Measurements from ENCODE around the gene KNDC1. TPM values are rescaled to one million over a fixed set of nuclear protein-coding genes. Genes with fewer than 3 reads are reported as not detected.

Gene KNDC1
- total and polyA plus RNA-seq, 2 of the 13 experiments (the other 11 are each of a cell fraction or from before 2014, with no cell fraction given): 0.69 TPM; not detected in 1

DNA sequence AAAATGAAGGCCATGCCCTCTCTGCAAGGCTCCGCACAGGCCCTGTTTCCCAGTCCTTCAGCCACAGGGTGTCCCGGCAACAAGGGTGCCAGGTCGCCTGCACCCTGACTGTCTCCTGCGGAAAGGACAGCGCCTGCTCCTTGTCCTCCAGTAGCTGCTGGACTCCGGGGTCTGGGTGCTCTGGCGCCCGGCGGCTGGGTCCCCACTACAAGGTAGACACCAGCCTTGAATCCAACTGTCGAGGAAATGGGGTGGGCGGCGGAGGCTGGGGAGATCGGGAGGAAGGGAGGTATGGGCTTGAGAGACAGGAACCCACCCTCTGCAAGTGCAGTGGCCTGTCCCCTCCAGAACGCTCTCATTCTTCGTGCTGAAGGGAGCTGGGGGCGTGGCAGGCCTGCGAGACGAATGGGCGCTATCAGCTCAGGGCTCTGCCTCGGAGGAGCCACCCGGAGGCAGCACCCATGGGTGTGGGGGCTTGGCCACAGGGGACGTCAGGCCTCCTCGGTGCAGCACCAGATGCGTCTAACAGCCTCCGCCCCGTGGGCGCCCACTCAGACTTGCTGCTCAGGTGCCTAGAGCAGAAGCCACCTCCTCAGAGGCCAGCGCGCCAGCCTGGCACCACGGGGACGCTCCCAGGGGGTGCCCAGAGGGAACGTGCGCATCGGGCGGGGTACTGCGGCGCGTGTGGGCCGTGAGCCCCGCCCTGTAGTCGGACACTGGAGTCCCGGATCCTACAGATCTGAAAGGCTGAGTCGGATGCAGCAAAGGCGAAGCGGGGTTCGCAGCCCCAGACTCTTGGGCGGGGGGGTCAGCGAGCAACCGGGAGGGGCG is 101.1 kb downstream of the KNDC1 start (continued):
- no peak for TF ChIP-seq ZNF607 (CRISPR knock-in tag; IDR thresholded peaks at IDR 0.05; ENCODE audit: borderline replicate concordance)
- no peak for TF ChIP-seq ZNF558 (CRISPR knock-in tag; IDR thresholded peaks at IDR 0.05; ENCODE audit: borderline replicate concordance)
- TF ChIP-seq KMT2A (CRISPR knock-in tag; IDR thresholded peaks at IDR 0.05): no peak
- TF ChIP-seq ZNF33B (CRISPR knock-in tag; IDR thresholded peaks at IDR 0.05): no peak
- no peak for TF ChIP-seq SP2 (CRISPR knock-in tag; IDR thresholded peaks at IDR 0.05)
- TF ChIP-seq ZNF674 (CRISPR knock-in tag; IDR thresholded peaks at IDR 0.05; ENCODE audit: low read depth): no peak

GRCh38 chr10:133261726-133262325 is 101.8 kb downstream of the KNDC1 start:
- FAIRE-seq (no peak), DNase-seq (ENCODE audit: low spot score) (no peak), ATAC-seq (peak; percentile 17)
- CTCF ChIA-PET (ENCODE audit: low intra/inter-chr PET ratio, low total read pairs): no interaction called here
- H3K9ac ChIP-seq (ENCODE audit: insufficient read depth, low read depth, low read length): peak overlapping the region; percentile 34; the same call in 1 of the 2 replicates
- H3K4me1 ChIP-seq (ENCODE audit: insufficient read depth, low read length): peaks cover 35% of the 10 kb centered on the region
- no peaks in the 10 kb centered on the region for H3K36me3 ChIP-seq (replicated peaks in 1 of 2; ENCODE audit: control insufficient read depth in 1 of 2, insufficient read depth in 2 of 2, low read length in 2 of 2)
- peak overlapping the region; percentile 23; the same call in 1 of the 2 replicates for H3K4me2 ChIP-seq (ENCODE audit: low read depth, low read length)
- no peaks in the 10 kb centered on the region for H4K20me1 ChIP-seq (ENCODE audit: insufficient read depth, low read length)
- POLR2A ChIA-PET: no interaction called here
- WGBS (ENCODE audit: low lambda C conversion rate): 29% methylated on average over 41 of the region's 79 CpGs
- no TSS peak for BruUV-seq (replicated peaks)
- H3K4me3 ChIP-seq (replicated peaks in 1 of 3; ENCODE audit: insufficient read depth in 1 of 3, low read depth in 2 of 3, low read length in 3 of 3): peak overlapping the region; percentile 42 to 74 (median 62); a peak in 5 of 6 replicates
- H3K27ac ChIP-seq (ENCODE audit: extremely low read length, insufficient read depth, low read length): no peak overlapping the region
- H2AFZ ChIP-seq (ENCODE audit: low read length): no peak overlapping the region
- in situ Hi-C loops (cut with HindIII; ENCODE audit: extremely low pct_ligation_motif_present, low pct_unique_long_range_greater_than_20kb): no loop called here
- H3K79me2 ChIP-seq (ENCODE audit: insufficient read depth, low read length): no peaks in the 10 kb centered on the region
- intact Hi-C loops (cut with micrococcal nuclease; ENCODE audit: unreplicated experiment): no loop called here
- no peaks in the 10 kb centered on the region for H3K9me3 ChIP-seq (ENCODE audit: low read length)
- H3K27me3 ChIP-seq (ENCODE audit: control insufficient read depth in 1 of 2, insufficient read depth in 2 of 2, low read length in 2 of 2): peaks cover 9 to 49% of the 10 kb centered on the region in 2 experiments; a peak in 4 of 5 replicates
- no peak for TF ChIP-seq ARNTL (CRISPR knock-in tag; IDR thresholded peaks at IDR 0.05)
- peak; percentile 45 for TF ChIP-seq GABPA (IDR thresholded peaks at IDR 0.05; ENCODE audit: low read depth, low read length)
- peak; percentile 52 for TF ChIP-seq GABPA (CRISPR knock-in tag; IDR thresholded peaks at IDR 0.05; ENCODE audit: low read depth)
- no peak for TF ChIP-seq SATB2 (CRISPR knock-in tag; IDR thresholded peaks at IDR 0.05)
- no peak for TF ChIP-seq ETV6 (CRISPR knock-in tag; conservative IDR thresholded peaks at IDR 0.05)
- no peak for TF ChIP-seq MYC (CRISPR knock-in tag; IDR thresholded peaks at IDR 0.05; ENCODE audit: borderline replicate concordance)
- TF ChIP-seq, protein P1, sequence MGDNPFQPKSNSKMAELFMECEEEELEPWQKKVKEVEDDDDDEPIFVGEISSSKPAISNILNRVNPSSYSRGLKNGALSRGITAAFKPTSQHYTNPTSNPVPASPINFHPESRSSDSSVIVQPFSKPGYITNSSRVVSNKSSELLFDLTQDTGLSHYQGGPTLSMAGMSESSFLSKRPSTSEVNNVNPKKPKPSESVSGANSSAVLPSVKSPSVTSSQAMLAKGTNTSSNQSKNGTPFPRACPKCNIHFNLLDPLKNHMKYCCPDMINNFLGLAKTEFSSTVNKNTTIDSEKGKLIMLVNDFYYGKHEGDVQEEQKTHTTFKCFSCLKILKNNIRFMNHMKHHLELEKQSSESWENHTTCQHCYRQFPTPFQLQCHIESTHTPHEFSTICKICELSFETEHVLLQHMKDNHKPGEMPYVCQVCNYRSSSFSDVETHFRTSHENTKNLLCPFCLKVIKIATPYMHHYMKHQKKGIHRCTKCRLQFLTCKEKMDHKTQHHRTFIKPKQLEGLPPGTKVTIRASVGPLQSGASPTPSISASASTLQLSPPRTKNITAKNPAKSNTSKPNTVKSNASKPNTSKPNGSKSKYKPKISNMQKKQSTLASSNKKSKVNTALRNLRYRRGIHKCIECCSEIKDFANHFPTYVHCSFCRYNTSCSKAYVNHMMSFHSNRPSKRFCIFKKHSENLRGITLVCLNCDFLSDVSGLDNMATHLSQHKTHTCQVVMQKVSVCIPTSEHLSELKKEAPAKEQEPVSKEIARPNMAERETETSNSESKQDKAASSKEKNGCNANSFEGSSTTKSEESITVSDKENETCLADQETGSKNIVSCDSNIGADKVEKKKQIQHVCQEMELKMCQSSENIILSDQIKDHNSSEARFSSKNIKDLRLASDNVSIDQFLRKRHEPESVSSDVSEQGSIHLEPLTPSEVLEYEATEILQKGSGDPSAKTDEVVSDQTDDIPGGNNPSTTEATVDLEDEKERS (CRISPR knock-in tag; IDR thresholded peaks at IDR 0.05): no peak
- TF ChIP-seq ZC3H13 (CRISPR knock-in tag; IDR thresholded peaks at IDR 0.05): no peak
- TF ChIP-seq ZIK1 (CRISPR knock-in tag; IDR thresholded peaks at IDR 0.05; ENCODE audit: borderline replicate concordance, low read depth): no peak
- TF ChIP-seq MXD4 (CRISPR knock-in tag; IDR thresholded peaks at IDR 0.05): no peak
- no peak for TF ChIP-seq SMARCC2 (IDR thresholded peaks at IDR 0.05)
- no peak for TF ChIP-seq ZNF367 (CRISPR knock-in tag; IDR thresholded peaks at IDR 0.05; ENCODE audit: borderline replicate concordance)
- no peak for TF ChIP-seq GTF3A (CRISPR knock-in tag; conservative IDR thresholded peaks at IDR 0.05)
- no peak for TF ChIP-seq ZMYM2 (CRISPR knock-in tag; IDR thresholded peaks at IDR 0.05)
- no peak for TF ChIP-seq ZNF720 (CRISPR knock-in tag; IDR thresholded peaks at IDR 0.05)
- no peak for TF ChIP-seq ZNF34 (CRISPR knock-in tag; IDR thresholded peaks at IDR 0.05; ENCODE audit: borderline replicate concordance)

All from HepG2 (cell line).